ENCODE results near the gene NEMP1. TPM values are rescaled to one million over a fixed set of nuclear protein-coding genes. Genes with fewer than 3 reads are reported as not detected.
A peak's percentile ranks its signal among the peaks of the same experiment; 100 is the strongest.

NEMP1 gene
- polyA plus RNA-seq, 1 experiment: 6.7 TPM

GRCh38 chr12:57110104-57111030 is 31.8 kb upstream of the NEMP1 start:
- ChIA-PET CTCF (interaction anchor here (0.7 to 10.0 kb wide), 17 partner anchors 12 to 132 kb away, joined by 3 to 199 read pairs (median 18); partner anchors contain the start of genes LRP1, LRP1-AS, NAB2 and NEMP1), POLR2A (interaction anchor here (0.5 to 1.6 kb wide), 2 partner anchors 22 to 25 kb away, joined by 12 to 20 read pairs; partner anchors contain the start of gene NAB2)
- DNase-seq (ENCODE audit: low read depth): no peak
- peak overlapping the region; percentile 73 for H3K4me3 ChIP-seq (ENCODE audit: low read depth, low read length)
- TF ChIP-seq CTCF (IDR thresholded peaks at IDR 0.05; ENCODE audit: insufficient read depth, low read depth, low read length): peak; percentile 5; the same call in 1 of the 2 replicates
- H3K27me3 ChIP-seq (ENCODE audit: control insufficient read depth, insufficient read depth, low read length): no peaks in the 10 kb centered on the region
- H3K36me3 ChIP-seq (ENCODE audit: control insufficient read depth, insufficient read depth, low read length): peaks cover 22% of the 10 kb centered on the region

- ChIA-PET POLR2A (no interaction called here), CTCF (interaction anchor here (1.0 to 10.0 kb wide), 4 partner anchors 15 to 74 kb away, joined by 5 to 199 read pairs (median 98); partner anchors contain the start of gene NAB2)
- H3K27me3 ChIP-seq (ENCODE audit: control insufficient read depth, insufficient read depth, low read length): no peaks in the 10 kb centered on the region
- H3K4me3 ChIP-seq (ENCODE audit: low read depth, low read length): peak overlapping the region; percentile 73
- no peak for TF ChIP-seq CTCF (IDR thresholded peaks at IDR 0.05; ENCODE audit: insufficient read depth, low read depth, low read length)
- H3K36me3 ChIP-seq (ENCODE audit: control insufficient read depth, insufficient read depth, low read length): peaks cover 27% of the 10 kb centered on the region
- no peak for DNase-seq (ENCODE audit: low read depth)
Observed at GRCh38 chr12:57109207-57110103, 30.9 kb upstream of the NEMP1 start.

- POLR2A ChIA-PET: no interaction called here
- no peak for DNase-seq (ENCODE audit: low read depth)
- Histone ChIP-seq H3K27me3 (ENCODE audit: control insufficient read depth, insufficient read depth, low read length) (no peaks in the 10 kb centered on the region), H3K4me3 (ENCODE audit: low read depth, low read length) (no peak overlapping the region), H3K36me3 (ENCODE audit: control insufficient read depth, insufficient read depth, low read length) (peaks cover 35% of the 10 kb centered on the region)
- CTCF ChIA-PET: interaction anchor here (2.4 to 10.0 kb wide), 2 partner anchors 13 to 38 kb away, joined by 8 to 190 read pairs; partner anchors contain the start of gene NAB2
- TF ChIP-seq CTCF (IDR thresholded peaks at IDR 0.05; ENCODE audit: insufficient read depth, low read depth, low read length): no peak
Observed at GRCh38 chr12:57107456-57108155, 29.0 kb upstream of the NEMP1 start.

- DNase-seq (ENCODE audit: low read depth): no peak
- Histone ChIP-seq H3K27me3 (ENCODE audit: control insufficient read depth, insufficient read depth, low read length) (no peaks in the 10 kb centered on the region), H3K4me3 (ENCODE audit: low read depth, low read length) (no peak overlapping the region), H3K36me3 (ENCODE audit: control insufficient read depth, insufficient read depth, low read length) (peaks cover 40% of the 10 kb centered on the region)
- no peak for TF ChIP-seq CTCF (IDR thresholded peaks at IDR 0.05; ENCODE audit: insufficient read depth, low read depth, low read length)
- ChIA-PET CTCF (interaction anchor here (2.4 to 10.0 kb wide), 2 partner anchors 12 to 37 kb away, joined by 8 to 190 read pairs; partner anchors contain the start of gene NAB2), POLR2A (no interaction called here)
Observed at GRCh38 chr12:57106021-57106708, 27.6 kb upstream of the NEMP1 start.
